ENCODE measurements around the gene IGHMBP2.

DNA sequence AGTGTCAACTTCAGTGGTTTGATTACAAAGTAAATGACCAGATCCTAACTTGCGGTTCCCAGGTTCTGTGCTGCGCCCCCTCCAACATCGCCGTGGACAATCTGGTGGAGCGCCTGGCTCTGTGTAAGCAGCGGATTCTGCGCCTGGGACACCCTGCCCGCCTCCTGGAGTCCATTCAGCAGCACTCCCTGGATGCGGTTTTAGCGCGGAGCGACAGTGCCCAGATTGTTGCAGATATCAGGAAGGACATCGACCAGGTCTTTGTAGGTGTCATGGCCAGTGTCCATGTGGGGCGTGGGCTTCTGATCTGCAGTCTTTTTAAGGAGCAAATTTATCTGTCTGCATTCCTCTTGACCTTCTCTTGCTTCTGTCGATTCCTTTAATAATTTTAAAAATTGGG is 11.1 kb downstream of the IGHMBP2 start:
- TF ChIP-seq BHLHE40 (IDR thresholded peaks at IDR 0.05; ENCODE audit: borderline replicate concordance), result no peak
- no peak for TF ChIP-seq HDGF (IDR thresholded peaks at IDR 0.05; ENCODE audit: borderline replicate concordance)
- no peak for TF ChIP-seq NFRKB (IDR thresholded peaks at IDR 0.05)
- no peak for TF ChIP-seq SP1 (IDR thresholded peaks at IDR 0.05)
- no peak for TF ChIP-seq ELF4 (IDR thresholded peaks at IDR 0.05)
- no peak for TF ChIP-seq ZNF384 (IDR thresholded peaks at IDR 0.05)
- TF ChIP-seq, protein P1, sequence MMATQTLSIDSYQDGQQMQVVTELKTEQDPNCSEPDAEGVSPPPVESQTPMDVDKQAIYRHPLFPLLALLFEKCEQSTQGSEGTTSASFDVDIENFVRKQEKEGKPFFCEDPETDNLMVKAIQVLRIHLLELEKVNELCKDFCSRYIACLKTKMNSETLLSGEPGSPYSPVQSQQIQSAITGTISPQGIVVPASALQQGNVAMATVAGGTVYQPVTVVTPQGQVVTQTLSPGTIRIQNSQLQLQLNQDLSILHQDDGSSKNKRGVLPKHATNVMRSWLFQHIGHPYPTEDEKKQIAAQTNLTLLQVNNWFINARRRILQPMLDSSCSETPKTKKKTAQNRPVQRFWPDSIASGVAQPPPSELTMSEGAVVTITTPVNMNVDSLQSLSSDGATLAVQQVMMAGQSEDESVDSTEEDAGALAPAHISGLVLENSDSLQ (IDR thresholded peaks at IDR 0.05), result no peak
- TF ChIP-seq FOXM1 (IDR thresholded peaks at IDR 0.05; ENCODE audit: borderline replicate concordance), result no peak
- TF ChIP-seq SUZ12 (IDR thresholded peaks at IDR 0.05), result no peak
- no peak for TF ChIP-seq TARDBP (IDR thresholded peaks at IDR 0.05)
- no peak for TF ChIP-seq CTBP1 (IDR thresholded peaks at IDR 0.05; ENCODE audit: borderline replicate concordance)
- TF ChIP-seq L3MBTL2 (conservative IDR thresholded peaks at IDR 0.05), result no peak
- no peak for TF ChIP-seq FOXK2 (IDR thresholded peaks at IDR 0.05)
- TF ChIP-seq LEF1 (IDR thresholded peaks at IDR 0.05; ENCODE audit: borderline replicate concordance), result no peak
